HG03442 (cell line): ENCODE measurements around the gene SERTAD1.
"Not testable (repeated sequence)": the region's sequence is repeated elsewhere in the genome, so short reads cannot be mapped to it uniquely, and the experiment has no call there.

ENCODE experiments used
- ATAC-seq: cut with Tn5 transposase; IDR thresholded peaks from one replicate; pipeline ENCODE4 v1.9.1; 2021; ENCODE audit warnings: mild to moderate bottlenecking, moderate library complexity; ENCODE audit not compliant: unreplicated experiment

The SERTAD1 gene

DNA sequence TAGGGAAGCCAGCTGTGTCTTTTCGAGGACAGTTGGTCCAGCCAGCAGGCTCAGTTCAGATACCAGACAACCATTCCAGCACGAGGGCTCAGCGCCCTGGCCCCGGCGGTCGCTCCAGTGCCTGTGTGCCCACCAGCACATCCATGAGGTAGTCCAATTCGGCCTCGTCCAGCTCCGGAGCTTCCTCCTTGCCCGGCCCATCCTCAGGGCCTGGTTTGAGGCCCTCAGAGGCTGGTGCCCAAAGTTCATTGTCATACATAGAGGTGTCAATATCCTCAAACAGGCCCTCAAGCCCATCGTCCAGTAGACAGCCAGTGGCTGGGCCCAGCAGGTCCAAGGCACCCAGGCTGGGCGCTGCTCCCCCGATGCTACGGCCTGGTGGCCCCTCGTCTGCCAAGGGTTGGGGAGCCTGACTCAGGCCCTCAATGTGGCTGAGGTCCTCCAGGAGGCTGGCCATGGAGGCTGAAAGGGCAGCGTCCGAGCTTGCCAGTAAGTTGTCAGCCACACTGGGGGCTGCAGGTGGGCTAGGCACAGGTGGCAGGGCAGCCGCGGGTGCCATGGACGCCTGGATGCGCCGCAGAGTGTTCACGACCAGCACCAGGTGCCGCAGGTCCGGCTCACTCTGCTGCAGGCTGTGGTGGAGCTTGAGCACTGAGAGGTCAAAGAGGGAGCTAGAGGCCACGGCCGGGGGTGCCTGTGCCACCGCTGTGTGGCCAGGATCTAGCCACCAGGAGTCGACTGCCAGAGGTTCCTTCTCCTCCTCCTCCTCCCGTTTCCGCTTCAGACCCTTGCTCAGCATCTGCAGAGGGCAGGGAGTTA is 2.8 kb downstream of the SERTAD1 start:
- ATAC-seq = no peak

- ATAC-seq = no peak
These were observed 3.6 kb downstream of the SERTAD1 start for GRCh38 chr19:40421993-40422747.

GRCh38 chr19:40420766-40421765 is 4.7 kb downstream of the SERTAD1 start:
- peak; percentile 30 for ATAC-seq

DNA sequence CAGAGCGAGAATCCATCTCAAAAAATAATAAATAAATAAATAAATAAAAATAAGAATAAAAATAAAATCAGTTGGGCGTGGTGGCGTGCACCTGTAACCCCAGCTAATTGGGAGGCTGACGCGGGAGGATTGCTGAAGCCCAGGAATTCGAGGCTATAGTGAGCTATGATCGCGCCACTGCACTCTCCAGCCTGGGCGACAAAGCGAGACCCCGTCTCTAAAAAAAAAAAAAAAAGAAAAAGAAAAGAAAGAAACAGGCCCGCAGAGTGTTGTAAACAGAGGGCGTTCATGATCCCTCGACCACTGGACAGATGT is 5.4 kb downstream of the SERTAD1 start:
- no peak for ATAC-seq

DNA sequence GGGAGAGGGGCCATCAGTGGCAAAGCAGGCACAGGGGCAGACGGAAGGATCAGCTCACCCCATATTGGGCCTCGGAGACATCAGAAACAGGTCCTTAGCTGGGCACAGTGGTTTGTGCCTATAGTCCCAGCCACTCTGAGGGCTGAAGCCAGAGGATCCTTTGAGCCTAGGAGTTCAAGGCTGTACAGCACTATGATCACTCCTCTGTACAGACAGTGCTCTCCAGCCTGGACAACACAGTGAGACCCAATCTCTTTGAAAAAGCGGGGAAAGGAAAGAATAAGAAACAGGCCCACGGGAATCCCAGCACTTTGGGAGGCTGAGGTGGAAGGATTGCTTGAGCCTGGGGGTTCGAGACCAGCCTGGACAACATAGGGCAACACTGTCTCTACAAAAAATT is 6.0 kb downstream of the SERTAD1 start:
- ATAC-seq = no peak

- ATAC-seq = no peak
These were observed 6.7 kb downstream of the SERTAD1 start for GRCh38 chr19:40419066-40419612.

GRCh38 chr19:40418040-40418439 is 7.8 kb downstream of the SERTAD1 start:
- no peak for ATAC-seq

DNA sequence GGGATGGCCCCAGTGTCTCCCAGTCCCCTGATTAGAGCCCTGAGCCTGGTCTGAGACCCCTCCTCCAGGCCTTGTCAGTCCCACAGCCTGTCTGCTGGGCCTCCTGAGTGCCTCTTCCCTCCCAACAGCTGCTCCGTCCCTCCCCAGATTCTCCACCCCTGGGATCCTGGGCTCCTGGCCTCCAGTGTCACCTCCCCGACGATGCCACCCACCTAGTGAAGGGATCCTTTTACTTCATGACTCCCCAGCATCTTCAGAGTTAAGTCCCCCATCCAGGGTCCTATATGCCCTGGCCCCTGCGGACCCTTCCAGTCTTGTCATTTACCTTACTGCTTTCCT is 8.2 kb downstream of the SERTAD1 start:
- ATAC-seq = no peak

GRCh38 chr19:40416918-40417642 is 8.7 kb downstream of the SERTAD1 start:
- no peak for ATAC-seq

GRCh38 chr19:40415768-40416167 is 10.0 kb downstream of the SERTAD1 start:
- ATAC-seq = no peak

DNA sequence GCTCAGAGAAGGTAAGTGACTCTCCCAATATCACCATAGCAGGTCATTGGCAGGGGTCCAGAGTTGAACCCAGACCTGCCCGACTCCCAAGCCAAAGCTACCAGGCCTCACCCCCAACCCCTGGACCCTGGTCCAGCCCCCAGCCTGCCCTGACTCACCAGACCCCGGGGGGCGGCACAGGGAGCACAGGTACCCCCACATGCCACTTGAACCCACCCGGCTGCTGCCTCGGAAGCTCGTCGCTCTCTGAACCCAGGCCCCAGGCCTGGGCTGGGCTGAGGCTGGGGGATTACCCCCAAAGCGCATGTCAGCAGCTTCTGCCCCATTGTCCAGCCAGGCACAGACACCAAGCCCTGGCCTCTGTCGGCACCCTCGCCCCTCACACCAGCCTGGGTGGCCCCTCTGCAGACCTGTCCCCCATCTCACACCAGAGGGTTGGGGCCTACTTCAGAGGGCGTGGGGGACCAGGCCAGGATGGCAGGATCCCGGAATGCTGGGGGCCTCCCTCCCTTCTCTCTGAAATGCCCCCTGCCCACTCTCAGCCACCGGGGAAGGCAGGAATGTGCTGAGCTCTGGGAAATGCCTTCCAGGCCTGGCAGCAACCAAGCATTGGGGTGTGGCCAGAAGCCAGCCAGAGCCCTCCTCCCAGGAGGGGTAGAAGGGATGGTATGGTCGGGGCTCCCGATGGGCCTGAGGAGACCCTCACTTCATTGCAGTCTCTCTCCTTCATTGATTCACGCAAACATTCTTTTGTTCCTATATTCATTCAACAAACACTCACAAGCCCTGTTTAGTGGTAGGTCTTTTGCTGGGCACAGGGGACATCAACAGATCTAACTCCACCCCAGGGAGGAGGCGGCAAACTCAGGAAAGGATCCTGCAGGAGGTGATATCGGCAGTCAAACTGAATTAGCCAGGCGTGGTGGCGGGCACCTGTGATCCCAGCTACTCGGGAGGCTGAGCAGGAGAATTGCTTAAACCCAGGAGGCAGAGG is 11.0 kb downstream of the SERTAD1 start:
- ATAC-seq = no peak

- ATAC-seq = no peak
These were observed 12.4 kb downstream of the SERTAD1 start, which contains the start of gene PRX for GRCh38 chr19:40413291-40413845. Gene PRX (minus strand): TSS chr19:40413378. CDS start chr19:40407932, 5,446 bp downstream.

DNA sequence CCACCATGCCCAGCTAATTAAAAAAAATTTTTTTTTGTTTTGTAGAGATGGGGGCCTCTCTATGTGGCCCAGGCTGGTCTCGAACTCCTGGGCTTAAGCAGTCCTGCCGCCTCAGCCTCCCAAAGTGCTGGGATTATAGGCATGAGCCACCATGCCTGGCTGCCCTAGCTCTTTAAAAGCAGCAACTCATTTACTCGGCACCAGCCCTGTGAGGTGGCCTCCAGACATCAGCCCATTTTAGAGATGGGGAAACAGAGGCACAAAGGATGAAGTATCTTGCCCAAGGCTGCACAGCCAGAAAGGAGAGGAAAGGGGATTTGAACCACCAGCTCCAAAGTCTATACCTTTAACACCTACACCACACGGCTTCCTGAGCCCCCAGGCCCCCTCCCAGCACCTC is 12.9 kb downstream of the SERTAD1 start:
- ATAC-seq = no peak

- no peak for ATAC-seq
These were observed 13.8 kb downstream of the SERTAD1 start for GRCh38 chr19:40411958-40412499.

DNA sequence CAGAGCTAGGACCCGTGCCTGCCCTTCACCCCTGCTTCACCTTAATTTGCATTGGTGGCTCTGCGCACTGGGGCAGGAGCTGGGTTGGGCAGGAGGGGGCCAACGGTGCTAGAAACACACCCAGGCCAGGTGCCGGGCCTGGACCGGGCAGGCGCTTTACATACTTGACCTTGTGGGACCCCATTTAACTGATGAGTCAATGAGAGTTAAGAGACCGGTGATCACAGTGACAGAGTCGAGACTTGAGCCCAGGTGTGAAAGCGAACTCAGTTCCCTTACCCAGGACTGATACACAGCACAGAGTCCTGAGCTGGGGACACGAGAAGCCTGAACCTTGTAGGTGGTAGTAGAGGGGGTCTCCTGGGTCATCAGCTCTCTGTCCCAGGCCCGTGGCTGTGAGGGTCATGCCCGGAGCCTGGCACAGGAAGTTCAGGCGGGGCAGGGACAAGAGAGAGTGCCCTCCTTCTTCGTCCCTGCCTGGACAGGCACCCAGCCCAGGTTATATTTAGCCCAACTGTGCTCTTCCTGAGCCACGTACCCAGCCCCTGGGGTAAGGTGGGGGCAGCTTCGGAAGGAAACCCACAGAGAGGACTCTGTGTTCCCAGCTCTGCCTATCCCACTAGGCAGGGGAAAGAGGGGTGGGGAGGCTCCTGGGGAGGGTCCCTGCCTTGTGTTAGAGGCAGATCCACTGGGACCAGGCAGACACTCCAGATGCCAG is 14.5 kb downstream of the SERTAD1 start:
- ATAC-seq = no peak

DNA sequence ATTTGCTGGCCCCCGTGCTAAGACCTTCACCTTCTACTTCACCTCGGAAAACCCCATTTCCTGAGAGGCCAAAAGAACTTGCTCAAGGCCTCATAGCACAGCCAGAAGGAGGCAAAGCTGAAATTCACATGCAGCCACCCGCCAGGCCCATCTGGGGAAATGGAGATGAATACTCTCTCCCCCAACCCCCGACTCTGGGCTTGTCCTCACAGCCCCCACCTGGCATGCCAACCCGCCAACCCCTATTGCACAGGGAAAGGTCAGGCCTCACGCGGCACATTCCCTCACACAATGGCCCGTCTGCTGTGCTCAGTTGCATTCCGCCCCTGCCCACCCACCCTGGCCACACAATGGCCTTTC is 15.8 kb downstream of the SERTAD1 start:
- no peak for ATAC-seq

GRCh38 chr19:40408598-40408925 is 17.2 kb downstream of the SERTAD1 start:
- not testable (repeated sequence) for ATAC-seq
